Glutamatergic neuron (in vitro differentiated cells): ENCODE measurements around the gene AFAP1L2. TPM values are rescaled to one million over a fixed set of nuclear protein-coding genes. Genes with fewer than 3 reads are reported as not detected.
A peak's percentile ranks its signal among the peaks of the same experiment; 100 is the strongest.

Experiments
- DNase-seq: peaks from one replicate; pipeline ENCODE4 v3.0.0; 2022
- H3K27ac Mint-ChIP-seq: one replicate; pipeline ENCODE4 v1.8.0; 2020; ENCODE audit warnings: mild to moderate bottlenecking, mixed read lengths, inconsistent platforms; ENCODE audit not compliant: unreplicated experiment
- H3K27me3 Mint-ChIP-seq: one replicate; pipeline ENCODE4 v1.8.0; 2020; ENCODE audit warnings: mild to moderate bottlenecking, moderate library complexity, mixed read lengths, inconsistent platforms; ENCODE audit not compliant: unreplicated experiment
- H3K36me3 Mint-ChIP-seq: one replicate; pipeline ENCODE4 v1.8.0; 2020; ENCODE audit warnings: mild to moderate bottlenecking, mixed read lengths, inconsistent platforms; ENCODE audit not compliant: unreplicated experiment
- H3K4me1 Mint-ChIP-seq: one replicate; pipeline ENCODE4 v1.8.0; 2020; ENCODE audit warnings: mild to moderate bottlenecking, low read depth, mixed read lengths, inconsistent platforms; ENCODE audit not compliant: unreplicated experiment
- H3K4me3 Mint-ChIP-seq: one replicate; pipeline ENCODE4 v1.8.0; 2020; ENCODE audit warnings: mild to moderate bottlenecking, mixed read lengths, inconsistent platforms; ENCODE audit not compliant: unreplicated experiment
- H3K9me3 Mint-ChIP-seq: one replicate; pipeline ENCODE4 v1.8.0; 2020; ENCODE audit warnings: mild to moderate bottlenecking, moderate library complexity, mixed read lengths, inconsistent platforms; ENCODE audit not compliant: unreplicated experiment
- CTCF ChIP-seq: fragments of 200-600 bp; sonication (generic); IDR thresholded peaks from one replicate; pipeline ENCODE4 v1.5.0; 2021; ENCODE audit not compliant: partially characterized antibody, unreplicated experiment
- total RNA-seq: library from RNA; stranded (reverse); fragmentation: NEBNext Ultra II Directional; extraction: Animal tissue kit (Norgen Biotek cat#: 25700); gene quantifications from one replicate; pipeline ENCODE4 v1.2.1, GENCODE V29; 2021; ENCODE audit not compliant: unreplicated experiment

Gene AFAP1L2
- total RNA-seq, 1 donor from 2014 or later: 1.9 TPM

GRCh38 chr10:114303556-114303955 is 100.7 kb downstream of the AFAP1L2 start:
- TF ChIP-seq CTCF: no peak
- H3K36me3 Mint-ChIP-seq: no peaks in the 10 kb centered on the region
- peaks cover 2% of the 10 kb centered on the region for H3K9me3 Mint-ChIP-seq
- peak overlapping the region; percentile 11 for H3K27ac Mint-ChIP-seq
- H3K4me3 Mint-ChIP-seq: peak overlapping the region; percentile 92
- H3K4me1 Mint-ChIP-seq: peaks cover 4% of the 10 kb centered on the region
- H3K27me3 Mint-ChIP-seq: peaks cover 9% of the 10 kb centered on the region
- DNase-seq: no peak

GRCh38 chr10:114301951-114302710 is 102.2 kb downstream of the AFAP1L2 start:
- H3K4me3 Mint-ChIP-seq: no peak overlapping the region
- DNase-seq: no peak
- no peak overlapping the region for H3K27ac Mint-ChIP-seq
- no peak for TF ChIP-seq CTCF
- H3K4me1 Mint-ChIP-seq: peaks cover 4% of the 10 kb centered on the region
- H3K36me3 Mint-ChIP-seq: no peaks in the 10 kb centered on the region
- H3K27me3 Mint-ChIP-seq: peaks cover 8% of the 10 kb centered on the region
- H3K9me3 Mint-ChIP-seq: peaks cover 2% of the 10 kb centered on the region

- Mint-ChIP-seq H3K27ac (no peak overlapping the region), H3K4me1 (peaks cover 4% of the 10 kb centered on the region), H3K4me3 (no peak overlapping the region), H3K27me3 (peaks cover 6% of the 10 kb centered on the region), H3K36me3 (peaks cover 4% of the 10 kb centered on the region), H3K9me3 (peaks cover 2% of the 10 kb centered on the region)
- TF ChIP-seq CTCF: no peak
- no peak for DNase-seq
Observed at GRCh38 chr10:114301177-114301576, 103.1 kb downstream of the AFAP1L2 start.

GRCh38 chr10:114300036-114300645 is 104.2 kb downstream of the AFAP1L2 start:
- Mint-ChIP-seq H3K36me3 (peaks cover 9% of the 10 kb centered on the region), H3K27me3 (peaks cover 6% of the 10 kb centered on the region), H3K27ac (no peak overlapping the region), H3K4me1 (peaks cover 4% of the 10 kb centered on the region), H3K9me3 (peaks cover 7% of the 10 kb centered on the region), H3K4me3 (no peak overlapping the region)
- no peak for TF ChIP-seq CTCF
- no peak for DNase-seq

- H3K27me3 Mint-ChIP-seq: no peaks in the 10 kb centered on the region
- no peak overlapping the region for H3K27ac Mint-ChIP-seq
- H3K9me3 Mint-ChIP-seq: peaks cover 7% of the 10 kb centered on the region
- H3K4me1 Mint-ChIP-seq: no peaks in the 10 kb centered on the region
- TF ChIP-seq CTCF: no peak
- H3K36me3 Mint-ChIP-seq: peaks cover 9% of the 10 kb centered on the region
- no peak for DNase-seq
- H3K4me3 Mint-ChIP-seq: no peak overlapping the region
Observed at GRCh38 chr10:114297136-114297705, 107.1 kb downstream of the AFAP1L2 start.
